K562 (cell line): Measurements from ENCODE around the gene TFAP2E. TPM values are rescaled to one million over a fixed set of nuclear protein-coding genes. Genes with fewer than 3 reads are reported as not detected.
A peak's percentile ranks its signal among the peaks of the same experiment; 100 is the strongest.

Experiments
- ATAC-seq: fragments of 200-7000 bp; cut with Tn5 transposase; 3 replicates; pipeline ENCODE4 v1.9.1; 2020; ENCODE audit warnings: moderate library complexity
- BruUV-seq: library from RNA; stranded (reverse); fragments of 400-500 nt; replicated peaks from 2 replicates; lab custom pipeline; 2021; lab: Mats Ljungman, UMichigan
- CTCF ChIA-PET: fragments of 300-600 bp; formaldehyde crosslinking; extraction: SDS; loops from one replicate; lab custom pipeline; 2021; ENCODE audit warnings: low intra/inter-chr PET ratio; lab: Yijun Ruan, JAX
- POLR2A ChIA-PET: fragments of 300-600, 350-650 bp; sonication (Branson Sonifier 250); formaldehyde crosslinking; extraction: SDS; loops from one replicate; lab custom pipeline; 2021; ENCODE audit warnings: antibody characterized with exemption, inconsistent platforms; lab: Yijun Ruan, JAX
- DNase-seq, 4 experiments: peaks; one replicate each; pipeline versions ENCODE4 v3.0.0 to v3.0.0-alpha.2; 2011 to 2018; ENCODE audit warnings: low spot score in 3 of 4, mixed read lengths in 3 of 4; ENCODE audit errors: extremely low read depth in 1 of 4
- FAIRE-seq: peaks from 2 replicates; lab custom pipeline; 2011; peaks lifted over from hg19 to GRCh38; lab: Jason Lieb, UNC
- H2AFZ ChIP-seq: 2 replicates; pipeline ENCODE4 v1.6.0; 2011; ENCODE audit warnings: low read depth, low read length, control low read depth, inconsistent platforms
- H3K27ac ChIP-seq: fragments of 200-600 bp; 3 replicates; pipeline ENCODE4 v1.8.0; 2011; ENCODE audit warnings: low read depth, mild to moderate bottlenecking, control low read depth, inconsistent platforms, low read length, moderate library complexity, mixed read lengths; ENCODE audit errors: extremely low read depth
- H3K27me3 ChIP-seq, 2 experiments: fragments of 300-600 bp in 1 of 2; 2 replicates in 1 of 2; 3 replicates in 1 of 2; pipeline versions ENCODE4 v1.6.0 to v1.8.0; 2011; ENCODE audit warnings: inconsistent platforms in 2 of 2, low read length in 2 of 2, mild to moderate bottlenecking in 1 of 2, mixed read lengths in 1 of 2, moderate library complexity in 1 of 2; ENCODE audit not compliant: control insufficient read depth in 2 of 2, insufficient read depth in 2 of 2
- H3K36me3 ChIP-seq: fragments of 300-600 bp; 3 replicates; pipeline ENCODE4 v1.8.0; 2011; ENCODE audit warnings: mild to moderate bottlenecking, low read length, inconsistent platforms; ENCODE audit not compliant: control insufficient read depth, insufficient read depth
- H3K4me1 ChIP-seq, 2 experiments: fragments of 200-600 bp in 1 of 2; replicated peaks in 1 of 2; 2 replicates in 1 of 2; 3 replicates in 1 of 2; pipeline versions ENCODE4 v1.5.1 to v1.8.0; 2011; ENCODE audit warnings: inconsistent platforms in 2 of 2, low read length in 2 of 2, mild to moderate bottlenecking in 1 of 2, mixed read lengths in 1 of 2, moderate library complexity in 1 of 2; ENCODE audit not compliant: control insufficient read depth in 2 of 2, insufficient read depth in 2 of 2
- H3K4me2 ChIP-seq: 2 replicates; pipeline ENCODE4 v1.6.1; 2011; ENCODE audit warnings: low read length, control low read depth, inconsistent platforms, mixed read lengths; ENCODE audit not compliant: insufficient read depth
- H3K4me3 ChIP-seq: fragments of 200-600 bp; sonication (generic), shearing (Covaris generic); 2 replicates; pipeline ENCODE4 v1.5.1; 2016; ENCODE audit warnings: control low read depth, inconsistent platforms
- H3K79me2 ChIP-seq: fragments of 200-600 bp; 3 replicates; pipeline ENCODE4 v1.8.0; 2011; ENCODE audit warnings: low read length, inconsistent platforms; ENCODE audit not compliant: control insufficient read depth, insufficient read depth
- H3K9ac ChIP-seq, 2 experiments: 2 replicates each; pipeline versions ENCODE4 v1.6.0 to v1.6.1; 2011; ENCODE audit warnings: low read depth in 2 of 2, low read length in 2 of 2, control low read depth in 1 of 2, inconsistent platforms in 1 of 2, mild to moderate bottlenecking in 1 of 2, mixed read lengths in 1 of 2; ENCODE audit not compliant: insufficient read depth in 1 of 2
- H3K9me1 ChIP-seq: one replicate; pipeline ENCODE4 v1.6.0; 2011; ENCODE audit warnings: inconsistent platforms, mild to moderate bottlenecking, low read length, moderate library complexity; ENCODE audit not compliant: control insufficient read depth, insufficient read depth
- H3K9me3 ChIP-seq: replicated peaks from 2 replicates; pipeline ENCODE4 v1.5.1; 2011; ENCODE audit warnings: low read depth, low read length, inconsistent platforms; ENCODE audit not compliant: control insufficient read depth, insufficient read depth
- H4K20me1 ChIP-seq: replicated peaks from 2 replicates; pipeline ENCODE4 v1.6.1; 2011; ENCODE audit warnings: low read length, inconsistent platforms, mixed read lengths; ENCODE audit not compliant: control insufficient read depth, insufficient read depth
- CSDE1 ChIP-seq, 2 experiments: fragments of 450-650 bp; IDR thresholded peaks; 2 replicates each; pipeline ENCODE4 v1.6.1; 2016; ENCODE audit warnings: mild to moderate bottlenecking in 1 of 2
- CTBP1 ChIP-seq: fragments of 450-650 bp; IDR thresholded peaks from 2 replicates; pipeline ENCODE4 v1.6.1; 2016; ENCODE audit warnings: borderline replicate concordance
- FOXA3 ChIP-seq, 2 experiments: fragments of 450-650 bp in 1 of 2; sonication (generic) in 1 of 2; formaldehyde crosslinking; IDR thresholded peaks in 1 of 2; conservative IDR thresholded peaks in 1 of 2; 2 replicates each; pipeline versions ENCODE4 v1.4.0 to v1.8.0; 2020 to 2022; ENCODE audit warnings: mild to moderate bottlenecking in 2 of 2, missing genetic modification reagents in 1 of 2
- HMG20B ChIP-seq: fragments of 250-450 bp; sonication (Bioruptor Pico); IDR thresholded peaks from 2 replicates; pipeline ENCODE4 v1.5.0; 2021; ENCODE audit warnings: mild to moderate bottlenecking
- ILF3 ChIP-seq: fragments of 450-650 bp; IDR thresholded peaks from 2 replicates; pipeline ENCODE4 v1.6.1; 2018; ENCODE audit warnings: antibody characterized with exemption, mild to moderate bottlenecking, moderate library complexity, borderline replicate concordance
- MYBL2 ChIP-seq, 2 experiments: fragments of 450-650 bp in 1 of 2; sonication (generic) in 1 of 2; formaldehyde crosslinking in 1 of 2; IDR thresholded peaks; 2 replicates each; pipeline versions ENCODE4 v1.6.1 to v1.8.1; 2017 to 2022; ENCODE audit warnings: borderline replicate concordance in 1 of 2, inconsistent platforms in 1 of 2, low read depth in 1 of 2, mild to moderate bottlenecking in 1 of 2, missing genetic modification reagents in 1 of 2, moderate library complexity in 1 of 2
- POLR2G ChIP-seq: fragments of 200-400 bp; formaldehyde crosslinking; IDR thresholded peaks from 2 replicates; pipeline ENCODE4 v1.6.1; 2017; ENCODE audit warnings: low read depth, mild to moderate bottlenecking, antibody characterized with exemption, low read length, moderate library complexity
- SMARCB1 ChIP-seq: IDR thresholded peaks from 2 replicates; pipeline ENCODE4 v1.6.1; 2011; ENCODE audit warnings: improper control_type of control experiment, low read depth; ENCODE audit not compliant: insufficient read length
- SRSF1 ChIP-seq: fragments of 200-400 bp; formaldehyde crosslinking; IDR thresholded peaks from 2 replicates; pipeline ENCODE4 v1.6.1; 2017; ENCODE audit warnings: mild to moderate bottlenecking, low read depth, low read length, moderate library complexity
- SUPT5H ChIP-seq: fragments of 450-650 bp; IDR thresholded peaks from 2 replicates; pipeline ENCODE4 v1.6.1; 2016
- TEAD1 ChIP-seq, 2 experiments: fragments of 450-650 bp in 1 of 2; sonication (generic) in 1 of 2; formaldehyde crosslinking; IDR thresholded peaks; 2 replicates each; pipeline versions ENCODE4 v1.4.0 to v1.8.0; 2020 to 2022; ENCODE audit warnings: mild to moderate bottlenecking in 2 of 2, missing genetic modification reagents in 1 of 2
- ZNF766 ChIP-seq: fragments of 200-800 bp; sonication (Bioruptor generic); conservative IDR thresholded peaks from 2 replicates; pipeline ENCODE4 v1.6.1; 2016; ENCODE audit warnings: missing genetic modification characterization, missing compliant biosample characterization
- WGBS: fragments of 100-300 bp; shearing (Covaris generic); methylation state at CpG from one replicate; pipeline ENCODE4 v1.1.6; 2016; ENCODE audit warnings: low coverage, mixed read lengths; ENCODE audit not compliant: insufficient coverage; ENCODE audit errors: missing lambda C conversion rate; 5-methylcytosine and 5-hydroxymethylcytosine counted together
- in situ Hi-C: fragments of 300-500 bp; cut with MboI; formaldehyde crosslinking; loops from 4 replicates; pipeline ENCODE4 v1.15.0; 2018; ENCODE audit warnings: inconsistent platforms, mixed read lengths
- intact Hi-C: fragments of 100-400 bp; cut with micrococcal nuclease; formaldehyde crosslinking; loops from 2 replicates; pipeline ENCODE4 v1.14.2; 2022
- polyA plus RNA-seq, 8 experiments: library from polyadenylated mRNA; depleted of rRNA in 4 of 8; stranded (reverse) in 5 of 8; unstranded in 3 of 8; fragments of >200 nt; fragmentation: Nextera tagmentation in 2 of 8; fragmentation: Illumina TruSeq in 1 of 8; extraction: Ambion mirVana in 2 of 8; extraction: Trizol in 1 of 8; gene quantifications; 2 replicates each; pipeline versions ENCODE4 v1.2.1 to v1.2.3, GENCODE V29; 2011 to 2014; ENCODE audit warnings: inconsistent platforms in 1 of 8, missing spikeins in 1 of 8
- total RNA-seq, 7 experiments: library from RNA; depleted of rRNA in 6 of 7; stranded (reverse); fragments of >200 nt in 6 of 7; fragmentation: Illumina TruSeq in 2 of 7; extraction: Trizol in 2 of 7; gene quantifications; 2 replicates each; pipeline versions ENCODE4 v1.2.1 to v1.2.3, GENCODE V29; 2011 to 2021; ENCODE audit warnings: low replicate concordance in 1 of 7
- TF ChIP-seq, protein P1 (sequence below): sonication (generic); formaldehyde crosslinking; IDR thresholded peaks from 2 replicates; pipeline ENCODE4 v1.9.0; 2022; ENCODE audit warnings: mild to moderate bottlenecking, missing genetic modification reagents

The TFAP2E gene
- total and polyA plus RNA-seq, 9 of the 15 experiments (the other 6 are each of a cell fraction or from before 2014, with no cell fraction given): 0.03 to 0.11 (median 0.07) TPM; not detected in 4

DNA sequence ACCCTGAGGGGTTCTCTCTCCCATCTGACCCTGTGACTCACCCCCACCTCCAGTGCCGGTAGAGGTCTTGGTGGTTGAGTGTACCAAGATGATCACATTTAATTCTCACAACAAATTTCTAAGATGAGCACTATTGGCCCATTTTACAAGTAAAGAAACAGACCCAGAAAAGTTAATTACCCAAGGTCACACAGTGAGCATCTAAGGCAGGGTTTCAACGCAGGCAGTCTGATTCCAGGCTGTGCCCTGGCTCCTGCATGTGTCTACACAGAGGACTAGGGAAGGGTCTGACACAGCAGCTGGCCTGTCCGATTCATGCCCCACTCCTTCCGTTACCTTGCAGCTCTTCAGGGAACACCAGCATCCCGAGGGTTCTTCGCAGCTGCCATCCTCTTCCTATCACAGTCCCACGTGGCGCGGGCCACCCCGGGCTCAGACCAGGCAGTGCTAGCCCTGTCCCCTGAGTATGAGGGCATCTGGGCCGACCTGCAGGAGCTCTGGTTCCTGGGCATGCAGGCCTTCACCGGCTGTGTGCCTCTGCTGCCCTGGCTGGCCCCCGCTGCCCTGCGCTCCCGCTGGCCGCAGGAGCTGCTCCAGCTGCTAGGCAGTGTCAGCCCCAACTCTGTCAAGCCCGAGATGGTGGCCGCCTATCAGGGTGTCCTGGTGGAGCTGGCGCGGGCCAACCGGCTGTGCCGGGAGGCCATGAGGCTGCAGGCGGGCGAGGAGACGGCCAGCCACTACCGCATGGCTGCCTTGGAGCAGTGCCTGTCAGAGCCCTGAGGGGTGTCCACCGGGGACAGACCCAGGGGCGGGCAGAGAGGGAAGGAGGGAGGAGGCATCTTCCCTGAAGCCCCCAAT lies 8.0 kb upstream of the TFAP2E start:
- ChIA-PET CTCF (interaction anchor here (0.6 to 3.1 kb wide), 5 partner anchors 114 to 779 kb away, joined by 3 to 17 read pairs (median 4); no protein-coding TSS in a partner anchor), POLR2A (interaction anchor here (0.6 to 1.6 kb wide), 9 partner anchors 13 to 633 kb away, joined by 3 to 13 read pairs (median 4); no protein-coding TSS in a partner anchor)
- FAIRE-seq (no peak), ATAC-seq (no peak), DNase-seq (no peak)
- Histone ChIP-seq H3K27ac (no peak overlapping the region), H3K9me1 (no peaks in the 10 kb centered on the region), H3K9ac (peak overlapping the region in 1 of 2 experiments; percentile 46; a peak in 1 of 4 replicates), H3K4me2 (no peak overlapping the region), H3K4me3 (no peak overlapping the region), H3K9me3 (no peaks in the 10 kb centered on the region), H3K4me1 (peaks cover 0 to 25% of the 10 kb centered on the region in 2 experiments; a peak in 1 of 5 replicates), H3K79me2 (no peaks in the 10 kb centered on the region), H3K36me3 (peaks cover 54% of the 10 kb centered on the region; the same call in 2 of the 3 replicates), H4K20me1 (peaks cover 23% of the 10 kb centered on the region; the same call in 1 of the 2 replicates), H3K27me3 (no peaks in the 10 kb centered on the region), H2AFZ (no peak overlapping the region)
- intact Hi-C loops (loop anchor here (1.0 to 5.0 kb wide), 2 partner anchors 114 to 363 kb away; no protein-coding TSS in a partner anchor), in situ Hi-C loops (loop anchor here (5.0 to 10.0 kb wide), 4 partner anchors 118 to 360 kb away; no protein-coding TSS in a partner anchor)
- no TSS peak for BruUV-seq
- TF ChIP-seq CTBP1 (no peak), SRSF1 (no peak), HMG20B (CRISPR knock-in tag) (no peak), FOXA3 (CRISPR knock-in tag; conservative IDR thresholded peaks at IDR 0.05 in 1 of 2, IDR thresholded peaks at IDR 0.05 in 1 of 2) (no peak), TEAD1 (CRISPR knock-in tag; IDR thresholded peaks at IDR 0.05) (0 out of 4 replicates have a peak, but pooled peaks of 1 of the 2 experiments have one; percentile 48), ILF3 (no peak), CSDE1 (IDR thresholded peaks at IDR 0.05) (no peak), MYBL2 (IDR thresholded peaks at IDR 0.05; ENCODE audit: low read depth) (no peak), MYBL2 (CRISPR knock-in tag; IDR thresholded peaks at IDR 0.05; ENCODE audit: borderline replicate concordance) (no peak), SMARCB1 (no peak), SUPT5H (no peak), POLR2G (peak; percentile 43; the same call in 1 of the 2 replicates), ZNF766 (CRISPR knock-in tag) (no peak)
- TF ChIP-seq, protein P1, sequence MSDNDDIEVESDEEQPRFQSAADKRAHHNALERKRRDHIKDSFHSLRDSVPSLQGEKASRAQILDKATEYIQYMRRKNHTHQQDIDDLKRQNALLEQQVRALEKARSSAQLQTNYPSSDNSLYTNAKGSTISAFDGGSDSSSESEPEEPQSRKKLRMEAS (CRISPR knock-in tag): peak; percentile 24
- 84% methylated on average over 26 of the region's 28 CpGs for WGBS
